ENCODE data around the gene ABHD15. TPM values are rescaled to one million over a fixed set of nuclear protein-coding genes. Genes with fewer than 3 reads are reported as not detected.

ABHD15 gene
- total and polyA plus RNA-seq, 9 of the 15 experiments (the other 6 are each of a cell fraction or from before 2014, with no cell fraction given): 0.85 to 4.2 (median 2.1) TPM

- TF ChIP-seq ID3 (CRISPR knock-in tag; IDR thresholded peaks at IDR 0.05) (no peak), ID3 (tag; IDR thresholded peaks at IDR 0.05) (no peak), SMARCB1 (IDR thresholded peaks at IDR 0.05; ENCODE audit: insufficient read length, low read depth) (no peak), ILK (tag; IDR thresholded peaks at IDR 0.05; ENCODE audit: borderline replicate concordance, low read depth) (no peak), SMC3 (conservative IDR thresholded peaks at IDR 0.05; ENCODE audit: insufficient read depth, low read depth, low read length) (no peak), E2F4 (CRISPR knock-in tag; IDR thresholded peaks at IDR 0.05; ENCODE audit: low read depth) (no peak), ZBED1 (IDR thresholded peaks at IDR 0.05) (no peak), E2F8 (IDR thresholded peaks at IDR 0.05; ENCODE audit: low read depth, partially characterized antibody) (no peak), AFF1 (IDR thresholded peaks at IDR 0.05; ENCODE audit: low read depth in 1 of 2, partially characterized antibody in 2 of 2) (no peak), BRCA1 (IDR thresholded peaks at IDR 0.05) (no peak), BRCA1 (CRISPR knock-in tag; IDR thresholded peaks at IDR 0.05) (no peak), ZNF212 (CRISPR knock-in tag; IDR thresholded peaks at IDR 0.05) (no peak)
- TF ChIP-seq, protein P1, sequence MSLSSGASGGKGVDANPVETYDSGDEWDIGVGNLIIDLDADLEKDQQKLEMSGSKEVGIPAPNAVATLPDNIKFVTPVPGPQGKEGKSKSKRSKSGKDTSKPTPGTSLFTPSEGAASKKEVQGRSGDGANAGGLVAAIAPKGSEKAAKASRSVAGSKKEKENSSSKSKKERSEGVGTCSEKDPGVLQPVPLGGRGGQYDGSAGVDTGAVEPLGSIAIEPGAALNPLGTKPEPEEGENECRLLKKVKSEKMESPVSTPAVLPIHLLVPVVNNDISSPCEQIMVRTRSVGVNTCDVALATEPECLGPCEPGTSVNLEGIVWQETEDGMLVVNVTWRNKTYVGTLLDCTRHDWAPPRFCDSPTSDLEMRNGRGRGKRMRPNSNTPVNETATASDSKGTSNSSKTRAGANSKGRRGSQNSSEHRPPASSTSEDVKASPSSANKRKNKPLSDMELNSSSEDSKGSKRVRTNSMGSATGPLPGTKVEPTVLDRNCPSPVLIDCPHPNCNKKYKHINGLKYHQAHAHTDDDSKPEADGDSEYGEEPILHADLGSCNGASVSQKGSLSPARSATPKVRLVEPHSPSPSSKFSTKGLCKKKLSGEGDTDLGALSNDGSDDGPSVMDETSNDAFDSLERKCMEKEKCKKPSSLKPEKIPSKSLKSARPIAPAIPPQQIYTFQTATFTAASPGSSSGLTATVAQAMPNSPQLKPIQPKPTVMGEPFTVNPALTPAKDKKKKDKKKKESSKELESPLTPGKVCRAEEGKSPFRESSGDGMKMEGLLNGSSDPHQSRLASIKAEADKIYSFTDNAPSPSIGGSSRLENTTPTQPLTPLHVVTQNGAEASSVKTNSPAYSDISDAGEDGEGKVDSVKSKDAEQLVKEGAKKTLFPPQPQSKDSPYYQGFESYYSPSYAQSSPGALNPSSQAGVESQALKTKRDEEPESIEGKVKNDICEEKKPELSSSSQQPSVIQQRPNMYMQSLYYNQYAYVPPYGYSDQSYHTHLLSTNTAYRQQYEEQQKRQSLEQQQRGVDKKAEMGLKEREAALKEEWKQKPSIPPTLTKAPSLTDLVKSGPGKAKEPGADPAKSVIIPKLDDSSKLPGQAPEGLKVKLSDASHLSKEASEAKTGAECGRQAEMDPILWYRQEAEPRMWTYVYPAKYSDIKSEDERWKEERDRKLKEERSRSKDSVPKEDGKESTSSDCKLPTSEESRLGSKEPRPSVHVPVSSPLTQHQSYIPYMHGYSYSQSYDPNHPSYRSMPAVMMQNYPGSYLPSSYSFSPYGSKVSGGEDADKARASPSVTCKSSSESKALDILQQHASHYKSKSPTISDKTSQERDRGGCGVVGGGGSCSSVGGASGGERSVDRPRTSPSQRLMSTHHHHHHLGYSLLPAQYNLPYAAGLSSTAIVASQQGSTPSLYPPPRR (CRISPR knock-in tag; IDR thresholded peaks at IDR 0.05; ENCODE audit: borderline replicate concordance): no peak
Measured at GRCh38 chr17:29591146-29591736, 24.4 kb upstream of the ABHD15 start (continued).
